GM21515 (cell line): ENCODE data around the gene STYXL2.

Source experiments
- ATAC-seq: cut with Tn5 transposase; IDR thresholded peaks from one replicate; pipeline ENCODE4 v1.9.1; 2021; ENCODE audit not compliant: unreplicated experiment

STYXL2 gene

DNA sequence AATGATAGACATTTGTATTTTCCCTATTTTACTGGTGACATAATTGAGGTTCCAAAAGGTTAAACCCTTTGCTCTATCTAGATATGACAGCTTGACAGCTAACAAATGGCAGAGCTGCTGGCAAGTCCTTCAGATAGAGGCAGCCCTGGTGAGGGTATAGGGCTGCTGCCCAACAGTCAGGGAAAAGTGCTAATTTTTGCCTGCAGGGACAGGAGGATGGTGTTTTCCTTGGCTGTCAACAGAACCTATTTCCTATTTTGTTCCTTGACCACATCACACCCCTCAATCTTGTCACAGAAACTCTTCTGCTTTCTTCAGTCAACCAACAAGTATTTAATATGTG, 16.0 kb upstream of the STYXL2 start:
- no peak for ATAC-seq

DNA sequence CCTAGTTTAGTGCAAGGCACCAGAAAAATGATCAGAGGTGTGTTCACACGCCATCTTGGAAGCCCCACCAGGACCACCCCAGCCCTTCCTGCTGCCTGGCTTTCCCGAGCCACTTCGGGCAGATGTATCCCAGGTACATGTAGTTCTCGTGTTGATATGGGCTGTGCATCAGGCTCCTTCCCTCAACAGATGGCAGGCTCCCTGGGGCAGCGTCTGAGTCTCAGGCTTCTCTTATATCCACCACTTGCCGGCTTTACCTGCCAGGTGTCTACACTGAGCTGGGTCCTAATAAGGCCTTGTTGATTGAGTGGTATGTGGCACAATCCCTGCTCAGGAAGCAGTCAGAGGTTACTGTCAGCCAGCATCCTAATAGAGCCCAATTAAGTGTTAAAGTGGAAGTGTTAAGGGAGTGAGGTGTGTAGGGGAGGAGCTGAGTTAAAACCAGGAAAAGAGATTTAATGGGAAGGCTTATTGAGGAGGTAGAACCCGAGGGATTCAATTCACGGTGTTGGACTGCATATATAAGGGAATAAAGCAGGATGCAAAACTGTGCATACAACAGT, 12.2 kb upstream of the STYXL2 start:
- ATAC-seq, result no peak

DNA sequence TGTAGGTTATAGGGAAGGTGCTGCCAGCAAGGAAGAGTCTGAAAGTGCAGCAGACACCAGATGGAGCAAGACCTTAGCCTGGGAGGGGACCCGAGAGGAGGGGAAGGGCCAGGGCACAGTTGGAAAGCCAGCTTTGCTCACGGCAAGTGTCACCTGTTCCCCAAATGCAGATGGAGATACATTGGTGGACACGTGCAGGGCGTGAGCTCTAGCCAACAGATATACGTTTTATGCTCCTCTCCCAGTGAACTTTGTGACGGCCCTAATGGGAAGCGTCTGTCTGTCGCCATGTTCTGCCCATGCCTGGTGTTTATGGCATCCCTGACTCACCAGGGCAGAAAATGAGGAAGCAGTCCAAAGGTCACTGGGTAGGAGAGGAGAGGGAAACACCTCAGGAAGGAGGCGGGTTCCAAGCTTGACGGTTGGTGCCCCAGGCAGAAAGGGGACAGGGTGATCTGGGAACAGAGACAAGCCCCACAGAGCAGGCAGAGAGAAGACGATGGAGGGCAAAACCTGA, 11.3 kb upstream of the STYXL2 start:
- no peak for ATAC-seq

DNA sequence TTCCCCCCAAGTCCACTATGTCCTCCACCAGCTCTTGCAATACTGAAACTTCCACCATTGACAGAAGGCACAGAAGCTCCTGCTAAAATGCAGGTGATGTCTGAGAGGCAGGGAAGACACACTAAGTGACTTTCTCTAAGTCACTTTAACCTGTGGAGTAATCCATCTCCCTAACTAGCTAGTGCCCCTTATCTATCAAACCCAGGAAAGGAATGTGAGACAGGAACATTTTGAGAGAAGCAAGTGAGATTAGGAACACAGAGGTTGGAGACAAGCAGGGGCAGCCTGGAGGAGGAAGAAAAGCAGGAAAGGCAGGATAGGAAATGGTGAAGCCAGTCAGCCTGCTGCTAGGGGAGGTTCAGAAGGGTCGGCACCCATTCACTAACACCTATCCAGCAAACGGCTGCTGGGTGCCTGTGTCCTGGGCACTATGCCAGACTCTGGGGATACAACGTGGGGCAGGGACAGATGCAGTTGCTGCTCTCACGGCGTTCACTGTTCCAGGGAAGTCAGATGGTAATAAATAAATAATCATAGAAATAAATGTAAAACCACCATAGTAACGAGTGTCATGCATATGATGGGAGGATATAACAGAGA, 10.7 kb upstream of the STYXL2 start:
- ATAC-seq, result no peak

DNA sequence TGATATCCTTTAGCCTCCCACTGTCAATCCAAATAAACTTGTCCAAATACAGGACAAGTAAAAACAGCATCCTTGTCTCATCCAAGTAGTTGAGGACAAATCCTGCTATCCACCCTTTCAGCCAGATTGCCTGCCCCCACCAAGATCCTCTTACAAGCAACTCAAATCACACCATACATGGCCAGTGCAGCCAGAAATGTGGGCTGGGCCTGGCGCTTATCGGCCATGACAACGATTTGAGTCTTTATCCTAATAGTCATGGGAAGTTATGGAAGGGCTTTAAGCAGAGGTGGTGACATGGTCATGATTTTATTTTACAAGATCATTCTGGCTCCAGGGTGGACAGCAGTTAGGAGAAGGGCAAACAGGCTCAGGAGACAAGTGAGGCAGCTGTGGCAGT, 10.0 kb upstream of the STYXL2 start:
- no peak for ATAC-seq

DNA sequence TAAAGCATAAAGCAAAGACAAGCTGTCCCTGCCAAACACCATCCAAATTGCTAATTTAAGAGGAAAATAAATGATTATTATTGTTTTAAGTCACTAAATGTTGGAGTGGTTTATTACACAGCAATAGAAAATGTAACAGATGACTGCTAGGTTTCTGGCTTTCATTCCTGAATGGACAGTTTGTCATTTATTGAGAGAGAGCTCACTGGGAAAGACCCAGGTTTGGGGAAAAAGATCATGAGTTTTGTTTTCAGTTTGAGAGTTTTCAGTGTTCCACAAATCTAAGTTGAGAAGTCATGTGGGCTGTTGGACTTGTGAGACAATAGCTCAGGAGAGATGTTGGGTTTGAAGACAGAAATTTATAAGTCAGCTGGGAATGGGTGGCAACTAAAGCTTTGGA, 9.1 kb upstream of the STYXL2 start:
- ATAC-seq, result no peak

DNA sequence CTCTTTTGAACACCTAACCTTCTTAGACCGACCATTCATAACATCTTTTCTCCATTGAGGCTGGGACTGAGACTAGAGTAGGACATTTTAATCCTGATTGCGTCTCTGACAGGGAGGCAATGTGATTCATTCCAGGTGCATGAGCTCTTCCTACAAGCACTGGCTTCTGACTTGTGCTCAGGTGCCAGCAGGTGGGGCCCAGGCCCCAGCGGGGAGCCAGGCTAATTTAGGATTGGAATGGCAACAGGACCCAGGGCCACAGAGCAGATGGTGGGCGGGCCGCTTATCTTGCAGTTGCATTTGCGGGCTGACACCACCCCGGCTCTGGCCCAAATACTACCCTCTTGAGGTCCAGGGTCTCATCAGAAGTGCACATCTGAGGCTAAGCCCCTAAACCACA, 7.8 kb upstream of the STYXL2 start:
- ATAC-seq, result no peak

DNA sequence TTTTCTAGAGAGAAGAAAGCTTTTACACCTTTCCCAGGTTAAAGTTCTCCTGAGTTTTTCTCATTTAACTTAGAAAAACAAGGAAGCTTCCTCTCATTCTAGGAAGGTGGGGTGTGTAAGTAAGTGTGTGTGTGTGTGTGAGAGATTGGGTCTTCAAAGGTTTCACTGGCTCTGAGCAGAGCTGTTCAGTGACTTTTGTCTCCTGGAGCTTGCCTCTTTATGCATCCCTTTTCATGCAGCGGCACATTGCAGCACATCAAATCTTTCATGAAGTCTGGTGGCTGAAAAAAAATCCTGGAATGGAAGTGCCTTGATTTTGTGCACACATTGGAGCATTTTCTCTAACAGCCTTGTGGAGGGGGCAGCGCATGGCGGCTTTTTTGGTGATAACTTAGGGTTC, 7.1 kb upstream of the STYXL2 start:
- no peak for ATAC-seq

DNA sequence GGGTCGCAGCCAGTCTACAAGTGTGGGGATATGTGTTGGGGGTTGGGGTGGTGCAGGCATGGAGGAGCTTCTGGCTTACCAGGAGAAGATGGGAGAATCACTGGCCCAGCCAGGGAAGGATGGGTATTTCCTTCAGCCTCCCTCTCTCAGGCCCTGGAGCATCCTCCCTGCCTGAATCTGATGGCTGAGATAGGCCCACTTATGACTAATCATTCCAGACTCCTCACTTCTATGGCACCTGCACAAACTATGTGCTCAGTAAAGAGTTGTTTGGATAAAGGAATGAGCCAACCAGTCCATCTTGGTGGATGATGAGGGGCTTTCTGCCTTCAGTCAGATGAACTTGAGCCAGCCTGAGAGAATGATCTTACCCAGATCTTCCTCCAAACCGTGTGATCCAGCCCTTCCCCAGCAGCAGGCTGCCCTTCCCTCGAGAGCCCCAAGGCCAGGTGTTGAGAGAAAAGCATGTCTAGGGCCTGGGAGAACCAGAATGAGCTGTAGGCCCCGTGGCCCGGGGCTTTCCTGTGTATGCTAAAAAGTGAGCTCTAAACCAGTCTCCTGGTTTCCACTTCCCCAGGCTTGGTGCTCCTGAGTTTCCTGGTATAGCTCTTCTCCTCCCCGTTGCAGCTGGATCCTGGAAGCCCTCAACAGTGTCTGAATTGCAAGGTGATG, 5.0 kb upstream of the STYXL2 start:
- ATAC-seq, result no peak

DNA sequence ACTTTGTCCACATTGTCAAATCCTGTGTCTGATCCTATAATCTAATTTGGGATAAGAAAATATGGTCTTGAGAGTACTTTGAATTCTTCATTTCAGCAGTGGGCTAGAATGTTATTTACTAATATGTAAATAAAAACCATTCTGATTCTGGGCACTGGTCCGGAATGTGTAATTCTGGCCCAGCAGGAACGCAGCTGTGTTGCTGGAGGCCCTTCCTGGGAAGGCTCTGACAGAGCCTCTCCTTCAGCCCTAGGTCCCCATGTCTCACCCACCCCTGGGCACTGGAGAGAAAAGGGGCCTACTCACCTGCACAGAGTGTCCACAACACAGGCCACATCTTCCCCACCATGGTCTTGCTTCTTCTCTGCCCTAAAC, 3.9 kb upstream of the STYXL2 start:
- ATAC-seq, result no peak

DNA sequence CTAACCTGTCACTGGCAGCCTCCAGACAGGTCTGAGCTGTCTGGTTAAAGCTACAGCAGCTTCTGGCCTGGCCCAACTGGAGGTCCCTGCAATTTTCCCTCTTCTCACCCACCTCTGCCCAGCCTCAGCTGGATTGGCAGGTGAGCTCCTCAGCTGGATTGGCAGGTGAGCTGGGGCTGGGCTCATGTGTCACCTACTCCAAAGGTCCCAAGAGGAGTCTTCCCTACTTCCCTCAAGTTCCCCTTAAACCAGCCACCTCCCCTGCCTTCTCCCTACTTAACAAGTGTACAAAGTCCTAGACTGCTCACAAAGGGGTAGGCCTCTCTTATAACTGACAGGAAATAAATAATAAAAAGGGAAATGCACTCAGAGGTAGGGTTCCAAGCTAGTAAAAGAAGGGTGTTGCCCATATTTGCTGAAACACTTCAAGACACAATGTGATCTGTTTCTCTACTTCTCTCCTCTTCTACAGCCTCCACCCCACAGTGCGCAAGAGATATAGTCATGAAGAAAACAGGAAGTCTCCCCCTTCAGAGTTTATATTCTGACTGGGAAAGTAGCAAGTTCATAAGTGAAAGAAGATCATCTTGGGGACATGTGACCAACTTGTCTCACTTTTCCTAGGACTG, 3.4 kb upstream of the STYXL2 start, which contains the start of gene GPA33:
Gene GPA33 (minus strand): TSS at position 64 of the 629 bp plus-strand sequence. CDS start 90 bp downstream, outside the sequence.
- ATAC-seq, result no peak

DNA sequence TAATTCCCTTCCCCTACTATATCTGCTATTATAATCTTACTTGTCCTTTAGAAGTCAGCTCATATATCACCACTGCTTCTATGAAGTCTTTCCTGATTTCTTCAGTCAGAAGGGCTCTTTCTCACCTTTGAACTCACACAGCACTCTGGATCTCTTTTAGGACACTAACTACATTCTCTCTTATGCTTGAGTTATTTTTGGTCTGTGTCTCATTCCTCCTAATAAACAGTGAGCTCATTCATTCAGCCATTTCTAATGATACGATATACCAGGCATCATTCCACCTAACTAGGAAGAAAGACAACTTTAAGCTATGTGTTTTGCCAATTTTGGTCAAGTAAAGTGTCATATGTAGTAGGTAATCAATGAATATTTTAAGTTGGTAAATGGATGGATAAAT, 1.2 kb upstream of the STYXL2 start:
- no peak for ATAC-seq

DNA sequence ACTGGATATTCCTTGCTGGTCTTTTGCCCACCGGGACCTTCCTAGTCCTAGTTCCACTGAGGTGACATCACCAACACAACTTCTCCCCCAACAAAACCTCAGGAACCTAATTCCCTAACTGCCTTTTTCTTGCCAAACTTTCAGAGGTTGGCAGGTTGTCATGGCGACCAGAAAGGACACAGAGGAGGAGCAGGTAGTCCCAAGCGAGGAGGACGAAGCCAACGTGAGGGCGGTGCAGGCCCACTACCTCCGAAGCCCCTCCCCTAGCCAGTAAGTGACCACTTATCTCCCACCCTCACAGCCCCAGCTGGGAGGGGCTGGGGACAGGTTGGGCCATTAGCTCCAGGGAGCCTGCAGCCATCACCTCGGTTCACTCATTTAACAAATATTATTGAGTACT, 815 bp downstream of the STYXL2 start:
- no peak for ATAC-seq

DNA sequence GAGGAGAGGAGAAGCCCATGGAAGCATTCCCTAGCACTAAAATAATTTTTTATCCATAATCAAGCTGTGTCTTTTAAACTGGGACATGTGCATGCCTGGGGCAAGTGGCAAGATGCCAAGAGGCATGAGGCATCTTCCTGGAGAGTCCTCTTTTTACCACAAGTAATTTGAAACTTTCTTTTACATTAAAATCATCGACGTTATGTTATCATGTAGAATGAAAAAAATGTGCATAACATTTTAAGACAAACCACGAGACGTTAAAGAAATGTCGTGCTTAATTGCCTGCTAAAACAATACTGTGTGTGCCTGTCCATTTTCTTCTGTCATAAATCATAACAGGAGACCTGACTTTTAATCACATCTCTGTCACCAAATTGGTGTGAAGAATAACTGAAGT, 1.5 kb downstream of the STYXL2 start:
- no peak for ATAC-seq

DNA sequence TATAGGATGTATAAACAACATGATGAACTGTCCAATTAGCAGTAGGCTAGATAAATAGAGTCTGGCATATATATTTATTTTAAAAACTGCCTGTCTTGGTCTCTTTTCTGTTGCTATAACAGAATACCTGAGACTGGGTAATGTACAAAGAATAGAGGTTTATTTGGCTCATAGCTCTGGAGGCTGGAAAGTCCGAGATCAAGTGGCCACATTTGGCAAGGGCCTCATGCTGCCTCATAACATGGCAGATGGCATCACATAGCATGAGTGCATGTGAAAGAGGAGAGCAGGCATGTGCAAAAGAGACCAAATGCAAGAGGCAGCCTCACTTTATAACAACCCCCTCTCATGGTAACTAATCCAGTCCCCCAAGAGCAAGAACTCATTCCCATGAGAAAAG, 6.0 kb downstream of the STYXL2 start:
- no peak for ATAC-seq

DNA sequence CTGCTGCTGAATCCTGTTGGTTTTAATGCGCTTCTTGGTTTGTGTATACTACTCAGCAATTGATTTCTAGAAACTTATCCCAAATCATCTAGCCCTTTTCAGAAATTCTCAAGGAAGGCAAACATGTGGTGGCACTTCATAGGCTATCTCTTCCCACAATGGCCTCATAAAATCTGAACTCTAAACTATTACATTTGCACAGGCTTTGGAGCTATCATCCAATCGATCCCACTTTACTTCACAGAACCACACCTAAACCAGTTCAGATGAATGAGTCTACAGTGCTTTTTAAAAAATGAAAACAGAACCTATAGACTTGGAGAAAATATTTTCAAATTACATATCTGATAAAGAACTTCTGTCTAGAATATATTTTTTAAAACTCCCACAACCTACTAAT, 6.9 kb downstream of the STYXL2 start:
- no peak for ATAC-seq

DNA sequence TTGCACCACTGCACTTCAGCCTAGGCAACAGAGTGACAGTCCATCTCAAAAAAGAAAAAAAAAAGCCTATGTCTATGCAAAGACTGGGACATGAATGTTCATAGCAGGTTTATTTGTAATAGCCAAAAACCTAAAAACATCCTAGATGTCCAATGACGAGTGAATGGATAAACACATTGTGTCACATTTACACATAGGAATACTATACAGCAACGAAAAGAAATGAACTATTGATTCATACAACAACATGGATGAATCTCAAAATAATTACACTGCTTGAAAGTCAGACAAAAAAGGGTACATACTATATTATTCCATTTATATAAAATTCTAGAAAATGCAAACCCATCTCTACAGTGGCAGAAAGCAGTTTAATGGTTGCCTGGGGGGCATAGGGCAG, 7.9 kb downstream of the STYXL2 start:
- no peak for ATAC-seq

DNA sequence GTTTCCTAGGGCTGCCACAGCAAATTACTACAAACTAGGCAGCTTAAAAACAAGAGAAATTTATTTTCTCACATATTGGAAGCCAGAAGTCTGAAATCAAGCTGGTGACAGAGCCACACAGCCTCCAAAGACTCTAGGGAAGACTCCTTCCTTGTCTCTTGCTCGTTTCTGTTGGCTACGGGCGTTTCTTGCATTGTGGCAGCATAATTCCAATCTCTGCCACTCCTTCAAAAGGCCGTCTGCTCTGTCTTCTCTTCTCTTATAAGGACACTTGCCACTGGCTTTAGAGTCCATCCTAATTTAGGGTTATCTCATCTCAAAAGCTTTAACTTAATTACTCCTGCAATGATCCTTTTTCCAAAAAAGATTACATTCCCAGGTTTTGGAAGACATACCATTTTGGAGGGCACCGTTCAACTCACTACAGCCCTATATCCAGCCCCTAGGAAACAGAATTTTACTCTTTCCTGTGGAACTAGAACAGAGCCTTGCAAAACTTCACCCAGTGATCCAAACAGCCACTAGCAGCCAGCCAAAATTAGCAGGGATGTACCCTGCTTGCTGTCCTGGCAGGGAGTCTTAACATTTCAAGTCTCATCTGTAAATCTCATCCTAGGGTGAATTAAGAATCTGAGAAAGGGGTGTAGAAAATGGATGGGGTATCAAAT, 9.2 kb downstream of the STYXL2 start:
- no peak for ATAC-seq

DNA sequence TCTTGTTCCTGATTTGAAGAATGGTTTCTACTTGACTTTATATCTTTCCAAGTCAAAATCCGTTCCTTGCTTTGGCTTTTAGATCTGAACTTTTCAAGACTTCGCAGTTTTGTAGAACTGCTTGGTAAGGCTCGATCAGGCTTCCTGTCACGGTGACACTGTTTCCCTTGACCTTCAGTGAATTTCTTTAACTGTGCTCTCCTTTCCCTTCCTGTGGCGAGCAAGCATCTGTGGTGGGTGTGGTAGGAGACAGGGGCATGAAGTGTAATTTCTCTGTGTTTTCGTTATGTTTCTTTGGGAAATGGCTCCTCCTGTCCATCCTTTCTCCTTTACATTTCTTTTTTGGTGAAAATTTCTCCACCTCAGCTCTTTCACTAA, 10.4 kb downstream of the STYXL2 start:
- ATAC-seq, result no peak

DNA sequence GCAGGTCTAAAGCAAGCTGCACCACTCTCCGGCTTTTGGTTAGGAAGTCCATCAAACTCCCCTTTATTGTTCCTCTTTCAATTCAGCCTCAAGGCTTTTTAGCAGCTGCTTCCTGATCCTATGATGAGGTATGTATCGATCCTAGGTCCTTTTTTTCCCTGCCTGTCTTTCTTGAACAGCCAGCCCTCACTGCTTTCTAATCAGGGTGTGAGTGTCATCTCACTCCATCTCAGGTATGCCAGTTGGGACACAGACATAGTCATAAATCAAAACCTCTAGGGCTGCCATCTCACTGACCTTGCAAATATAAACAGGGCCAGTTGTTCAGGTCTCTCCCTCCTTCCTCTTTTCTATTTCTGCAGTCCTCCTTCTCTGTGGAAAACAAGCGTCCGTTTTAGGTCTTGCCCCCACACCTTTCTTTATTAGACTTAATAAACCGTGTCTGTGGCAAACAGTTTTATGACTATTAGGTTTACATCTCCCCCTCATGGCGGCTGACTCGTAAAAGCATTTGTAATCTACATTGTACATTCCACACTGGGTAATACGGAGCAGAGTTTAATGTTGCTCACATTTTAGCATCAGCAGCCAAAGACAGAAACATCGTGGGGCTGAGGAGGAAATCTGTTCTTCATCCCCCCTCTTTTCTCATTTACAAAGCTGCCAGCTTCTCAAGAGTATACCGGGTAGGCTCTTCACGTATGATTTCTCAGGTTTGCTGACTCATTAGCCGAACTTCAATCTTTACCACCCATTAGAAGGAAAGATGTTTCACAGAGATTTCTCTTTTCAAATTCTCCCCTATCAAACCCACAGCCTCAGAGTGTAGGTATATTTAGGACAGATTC, 11.6 kb downstream of the STYXL2 start:
- ATAC-seq, result no peak

DNA sequence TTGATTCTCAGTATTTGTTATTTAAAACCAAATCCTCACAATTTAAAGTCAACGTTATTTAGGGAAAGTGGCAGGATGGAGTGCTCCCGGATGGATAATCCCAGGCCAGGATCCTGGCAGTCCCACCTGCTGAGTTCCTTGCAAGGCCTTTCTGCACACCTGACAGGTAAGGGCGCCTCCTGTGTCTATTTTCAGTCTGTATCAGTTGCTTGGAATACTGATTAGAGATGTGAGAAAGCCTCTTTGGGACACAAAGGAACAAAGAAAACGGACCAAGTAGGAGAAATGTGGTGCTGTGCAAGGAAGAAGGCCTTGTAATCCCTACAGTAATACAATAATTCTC, 12.2 kb downstream of the STYXL2 start:
- no peak for ATAC-seq
